ENCODE measurements around the gene OSBPL5.

OSBPL5 gene

GRCh38 chr11:3111466-3111865 lies 53.6 kb downstream of the OSBPL5 start:
- no peak for FAIRE-seq

GRCh38 chr11:3109921-3110706 lies 55.0 kb downstream of the OSBPL5 start:
- DNase-seq (ENCODE audit: insufficient read length, low spot score), result no peak
- peak; percentile 36 for TF ChIP-seq CTCF (IDR thresholded peaks at IDR 0.05; ENCODE audit: insufficient read depth, missing control alignments)
- no peak for FAIRE-seq

More at GRCh38 chr11:3111466-3111865, 53.6 kb downstream of the OSBPL5 start:
- no peak for DNase-seq (ENCODE audit: insufficient read length, low spot score)
- no peak for TF ChIP-seq CTCF (IDR thresholded peaks at IDR 0.05; ENCODE audit: insufficient read depth, missing control alignments)

- TF ChIP-seq CTCF (IDR thresholded peaks at IDR 0.05; ENCODE audit: insufficient read depth, missing control alignments), result no peak
- DNase-seq (ENCODE audit: insufficient read length, low spot score) (no peak), FAIRE-seq (no peak)
These were observed 55.7 kb downstream of the OSBPL5 start for GRCh38 chr11:3109434-3109833.

GRCh38 chr11:3108183-3108721 lies 56.9 kb downstream of the OSBPL5 start:
- no peak for TF ChIP-seq CTCF (IDR thresholded peaks at IDR 0.05; ENCODE audit: insufficient read depth, missing control alignments)
- no peak for DNase-seq (ENCODE audit: insufficient read length, low spot score)
- FAIRE-seq, result no peak

GRCh38 chr11:3107608-3108182 lies 57.4 kb downstream of the OSBPL5 start:
- FAIRE-seq, result no peak
- no peak for TF ChIP-seq CTCF (IDR thresholded peaks at IDR 0.05; ENCODE audit: insufficient read depth, missing control alignments)
- DNase-seq (ENCODE audit: insufficient read length, low spot score), result no peak

- no peak for TF ChIP-seq CTCF (IDR thresholded peaks at IDR 0.05; ENCODE audit: insufficient read depth, missing control alignments)
- FAIRE-seq, result no peak
- no peak for DNase-seq (ENCODE audit: insufficient read length, low spot score)
These were observed 58.2 kb downstream of the OSBPL5 start for GRCh38 chr11:3106736-3107524.

Measured in D721Med (cell line).